ENCODE results near the gene FOXC2.

FOXC2 gene

GRCh38 chr16:86533767-86534351 is 32.8 kb upstream of the FOXC2 start:
- no peak for DNase-seq

GRCh38 chr16:86534779-86535615 is 31.6 kb upstream of the FOXC2 start:
- no peak for DNase-seq

- DNase-seq: no peak
These were observed 30.0 kb upstream of the FOXC2 start for GRCh38 chr16:86536621-86537020.

GRCh38 chr16:86537486-86537885 is 29.1 kb upstream of the FOXC2 start:
- DNase-seq: no peak

GRCh38 chr16:86538196-86538780 is 28.3 kb upstream of the FOXC2 start:
- no peak for DNase-seq

GRCh38 chr16:86540894-86541293 is 25.7 kb upstream of the FOXC2 start:
- no peak for DNase-seq

- DNase-seq: no peak
These were observed 25.1 kb upstream of the FOXC2 start for GRCh38 chr16:86541560-86541959.

- no peak for DNase-seq
These were observed 23.6 kb upstream of the FOXC2 start for GRCh38 chr16:86542756-86543750.

GRCh38 chr16:86545481-86545880 is 21.1 kb upstream of the FOXC2 start:
- no peak for DNase-seq

- no peak for DNase-seq
These were observed 20.5 kb upstream of the FOXC2 start for GRCh38 chr16:86545954-86546637.

- no peak for DNase-seq
These were observed 20.0 kb upstream of the FOXC2 start for GRCh38 chr16:86546638-86547013.

- no peak for DNase-seq
These were observed 19.3 kb upstream of the FOXC2 start for GRCh38 chr16:86547286-86547685.

GRCh38 chr16:86549076-86549892 is 17.3 kb upstream of the FOXC2 start:
- DNase-seq: no peak

- no peak for DNase-seq
These were observed 16.8 kb upstream of the FOXC2 start for GRCh38 chr16:86549893-86550190.

GRCh38 chr16:86550281-86550680 is 16.3 kb upstream of the FOXC2 start:
- no peak for DNase-seq

GRCh38 chr16:86553356-86553755 is 13.3 kb upstream of the FOXC2 start:
- no peak for DNase-seq

- DNase-seq: no peak
These were observed 12.1 kb upstream of the FOXC2 start for GRCh38 chr16:86554599-86554916.

- peak; percentile 51 for DNase-seq
These were observed 11.5 kb upstream of the FOXC2 start, which contains the start of gene MTHFSD for GRCh38 chr16:86554917-86555703. MTHFSD (minus strand) TSS chr16:86555235; CDS start chr16:86555184, 51 bp downstream.

- no peak for DNase-seq
These were observed 10.9 kb upstream of the FOXC2 start for GRCh38 chr16:86555704-86556075.

GRCh38 chr16:86556576-86556975 is 10.1 kb upstream of the FOXC2 start:
- no peak for DNase-seq

GRCh38 chr16:86557587-86557986 is 9.0 kb upstream of the FOXC2 start:
- no peak for DNase-seq

All from kidney glomerular epithelial cell (primary cell).